Measurements from ENCODE around the gene EML1.

Gene EML1

GRCh38 chr14:99875421-99875820, 82.2 kb downstream of the EML1 start:
- DNase-seq = no peak

GRCh38 chr14:99875836-99876235, 82.6 kb downstream of the EML1 start:
- no peak for DNase-seq

- DNase-seq = no peak
Observed at GRCh38 chr14:99876406-99876805, 83.2 kb downstream of the EML1 start.

GRCh38 chr14:99878563-99878962, 85.3 kb downstream of the EML1 start:
- DNase-seq = no peak

- DNase-seq = peak; percentile 24
Observed at GRCh38 chr14:99879401-99880295, 86.4 kb downstream of the EML1 start.

- DNase-seq = no peak
Observed at GRCh38 chr14:99880651-99881420, 87.6 kb downstream of the EML1 start.

GRCh38 chr14:99883866-99884650, 90.8 kb downstream of the EML1 start:
- no peak for DNase-seq

GRCh38 chr14:99884834-99885648, 91.8 kb downstream of the EML1 start:
- DNase-seq = peak; percentile 28

GRCh38 chr14:99885649-99885958, 92.4 kb downstream of the EML1 start:
- DNase-seq = no peak

- peak; percentile 94 for DNase-seq
Observed at GRCh38 chr14:99887407-99887806, 94.2 kb downstream of the EML1 start.

- DNase-seq = peak; percentile 28
Observed at GRCh38 chr14:99888149-99888548, 94.9 kb downstream of the EML1 start.

GRCh38 chr14:99889268-99889667, 96.1 kb downstream of the EML1 start:
- DNase-seq = no peak

- no peak for DNase-seq
Observed at GRCh38 chr14:99891266-99891665, 98.1 kb downstream of the EML1 start.

GRCh38 chr14:99891900-99892299, 98.7 kb downstream of the EML1 start:
- DNase-seq = peak; percentile 40

- DNase-seq = no peak
Observed at GRCh38 chr14:99892406-99892805, 99.2 kb downstream of the EML1 start.

GRCh38 chr14:99896361-99896760, 103.1 kb downstream of the EML1 start:
- no peak for DNase-seq

GRCh38 chr14:99899578-99900178, 106.5 kb downstream of the EML1 start:
- no peak for DNase-seq

GRCh38 chr14:99902925-99903324, 109.7 kb downstream of the EML1 start:
- no peak for DNase-seq

GRCh38 chr14:99904506-99904905, 111.3 kb downstream of the EML1 start:
- DNase-seq = no peak

- no peak for DNase-seq
Observed at GRCh38 chr14:99905121-99905520, 111.9 kb downstream of the EML1 start.

- no peak for DNase-seq
Observed at GRCh38 chr14:99907761-99908652, 114.8 kb downstream of the EML1 start.

Measured in DMS79 (cell line).